ENCODE data around the gene CNIH2.

- TF ChIP-seq, protein P1, sequence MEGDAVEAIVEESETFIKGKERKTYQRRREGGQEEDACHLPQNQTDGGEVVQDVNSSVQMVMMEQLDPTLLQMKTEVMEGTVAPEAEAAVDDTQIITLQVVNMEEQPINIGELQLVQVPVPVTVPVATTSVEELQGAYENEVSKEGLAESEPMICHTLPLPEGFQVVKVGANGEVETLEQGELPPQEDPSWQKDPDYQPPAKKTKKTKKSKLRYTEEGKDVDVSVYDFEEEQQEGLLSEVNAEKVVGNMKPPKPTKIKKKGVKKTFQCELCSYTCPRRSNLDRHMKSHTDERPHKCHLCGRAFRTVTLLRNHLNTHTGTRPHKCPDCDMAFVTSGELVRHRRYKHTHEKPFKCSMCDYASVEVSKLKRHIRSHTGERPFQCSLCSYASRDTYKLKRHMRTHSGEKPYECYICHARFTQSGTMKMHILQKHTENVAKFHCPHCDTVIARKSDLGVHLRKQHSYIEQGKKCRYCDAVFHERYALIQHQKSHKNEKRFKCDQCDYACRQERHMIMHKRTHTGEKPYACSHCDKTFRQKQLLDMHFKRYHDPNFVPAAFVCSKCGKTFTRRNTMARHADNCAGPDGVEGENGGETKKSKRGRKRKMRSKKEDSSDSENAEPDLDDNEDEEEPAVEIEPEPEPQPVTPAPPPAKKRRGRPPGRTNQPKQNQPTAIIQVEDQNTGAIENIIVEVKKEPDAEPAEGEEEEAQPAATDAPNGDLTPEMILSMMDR (conservative IDR thresholded peaks at IDR 0.05 in 1 of 2, IDR thresholded peaks at IDR 0.05 in 1 of 2; ENCODE audit: extremely low read depth in 1 of 2, insufficient read depth in 1 of 2, low read depth in 1 of 2, low read length in 2 of 2) = no peak
- no peak for TF ChIP-seq EZH2 (IDR thresholded peaks at IDR 0.05; ENCODE audit: borderline replicate concordance, low read length)
These were observed 48.5 kb downstream of the CNIH2 start for GRCh38 chr11:66326261-66327111.
